Suprapubic skin (tissue), 4 donors: ENCODE measurements around the gene NACC2. TPM values are rescaled to one million over a fixed set of nuclear protein-coding genes. Genes with fewer than 3 reads are reported as not detected.

Source experiments
- DNase-seq, 2 donors: peaks; one replicate each; pipeline ENCODE4 v3.0.0-alpha.2; 2019; ENCODE audit warnings: low spot score in 2 of 2
- H3K27ac ChIP-seq: fragments of 200-600 bp; sonication (generic); one replicate; pipeline ENCODE4 v1.5.1; 2019
- H3K27me3 ChIP-seq: fragments of 200-600 bp; sonication (generic); one replicate; pipeline ENCODE4 v1.5.1; 2019
- H3K36me3 ChIP-seq: fragments of 200-600 bp; sonication (generic); one replicate; pipeline ENCODE4 v1.5.1; 2019
- H3K4me1 ChIP-seq: fragments of 200-600 bp; sonication (generic); one replicate; pipeline ENCODE4 v1.5.1; 2019
- H3K4me3 ChIP-seq: fragments of 200-600 bp; sonication (generic); one replicate; pipeline ENCODE4 v1.5.1; 2019; ENCODE audit warnings: mild to moderate bottlenecking
- H3K9me3 ChIP-seq: fragments of 200-600 bp; sonication (generic); one replicate; pipeline ENCODE4 v1.5.1; 2019
- CTCF ChIP-seq, 2 donors: fragments of 200-600 bp in 1 of 2; fragments of 450-650 bp in 1 of 2; sonication (generic) in 1 of 2; IDR thresholded peaks; one replicate each; pipeline ENCODE4 v1.5.1; 2016 to 2019; ENCODE audit warnings: antibody characterized with exemption in 2 of 2, mild to moderate bottlenecking in 1 of 2, moderate library complexity in 1 of 2
- EP300 ChIP-seq: sonication (generic); formaldehyde crosslinking; IDR thresholded peaks from one replicate; pipeline ENCODE4 v1.6.1; 2017; ENCODE audit warnings: antibody characterized with exemption
- POLR2A ChIP-seq, 2 donors: fragments of 450-650 bp; IDR thresholded peaks; one replicate each; pipeline ENCODE4 v1.6.1; 2017; ENCODE audit warnings: antibody characterized with exemption in 2 of 2, mild to moderate bottlenecking in 2 of 2, moderate library complexity in 2 of 2
- POLR2AphosphoS5 ChIP-seq, 3 donors: sonication (generic); formaldehyde crosslinking; IDR thresholded peaks; one replicate each; pipeline ENCODE4 v1.6.1; 2017; ENCODE audit warnings: antibody characterized with exemption in 3 of 3
- WGBS: methylation state at CpG from one replicate; pipeline ENCODE4 v1.1.5; 2018; 5-methylcytosine and 5-hydroxymethylcytosine counted together
- total RNA-seq, 4 donors: library from RNA; depleted of rRNA; stranded (reverse); fragments of >200 nt; gene quantifications; one replicate each; pipeline ENCODE4 v1.1.0, GENCODE V29; 2016

The NACC2 gene
- total RNA-seq, 4 donors from 2014 or later = 12.1 to 14.9 (median 13.7) TPM

- 80% methylated on average over 1 of the region's 44 CpGs for WGBS
- H3K4me3 ChIP-seq = peak overlapping the region; percentile 24
- H3K36me3 ChIP-seq = peaks cover 42% of the 10 kb centered on the region
- H3K4me1 ChIP-seq = peaks cover 15% of the 10 kb centered on the region
- TF ChIP-seq EP300 (no peak), POLR2AphosphoS5 (IDR thresholded peaks at IDR 0.05) (no peak), CTCF (IDR thresholded peaks at IDR 0.05) (no peak), POLR2A (IDR thresholded peaks at IDR 0.05) (no peak)
- H3K27me3 ChIP-seq = no peaks in the 10 kb centered on the region
- no peaks in the 10 kb centered on the region for H3K9me3 ChIP-seq
- H3K27ac ChIP-seq = no peak overlapping the region
- no peak for DNase-seq
Observed at GRCh38 chr9:136045595-136046553, 49.2 kb downstream of the NACC2 start.

- peaks cover 10% of the 10 kb centered on the region for H3K4me1 ChIP-seq
- 60% methylated on average over 2 of the region's 16 CpGs for WGBS
- no peak for DNase-seq
Observed at GRCh38 chr9:136044971-136045594, 50.0 kb downstream of the NACC2 start.

DNA sequence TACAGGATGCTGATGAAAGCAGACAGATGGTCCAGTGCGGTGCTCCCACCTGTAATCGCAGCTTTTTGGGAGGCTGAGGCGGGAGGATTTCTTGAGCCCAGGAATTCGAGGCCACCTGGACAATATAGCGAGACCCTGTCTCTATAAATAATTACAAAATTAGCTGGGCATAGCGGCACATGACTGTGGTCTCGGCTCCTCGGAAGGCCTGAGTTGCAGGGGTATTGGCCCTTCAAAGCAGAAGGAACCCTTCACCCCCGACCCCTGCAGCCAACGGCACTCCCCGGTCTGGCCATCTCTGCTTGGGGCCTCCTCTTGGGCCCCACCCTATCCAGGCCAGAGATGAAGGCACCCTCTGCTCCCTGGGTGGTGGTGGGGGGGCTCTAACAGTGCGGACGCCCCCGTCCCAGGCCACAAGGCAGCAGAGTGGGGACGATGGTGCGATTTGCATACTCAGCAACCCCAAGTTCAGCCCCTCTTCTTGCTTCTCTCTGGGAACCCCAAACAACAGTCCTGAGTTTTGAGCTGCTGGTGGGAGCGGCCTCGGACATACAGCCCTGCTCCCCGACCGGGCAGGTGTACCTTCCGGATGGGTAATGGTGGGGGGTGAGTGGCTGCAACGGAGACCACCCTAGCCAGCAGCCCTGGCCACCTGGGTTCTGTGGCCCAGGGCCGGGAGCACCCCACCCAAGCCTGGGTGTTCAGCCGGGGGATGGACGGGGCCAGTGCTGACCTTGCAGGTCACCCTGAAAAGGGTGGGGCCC lies 50.7 kb downstream of the NACC2 start:
- H3K27ac ChIP-seq = no peak overlapping the region

More at GRCh38 chr9:136044971-136045594, 50.0 kb downstream of the NACC2 start:
- no peaks in the 10 kb centered on the region for H3K27me3 ChIP-seq
- H3K4me3 ChIP-seq = no peak overlapping the region
- H3K9me3 ChIP-seq = no peaks in the 10 kb centered on the region
- no peak overlapping the region for H3K27ac ChIP-seq
- H3K36me3 ChIP-seq = peaks cover 38% of the 10 kb centered on the region
- no peak for TF ChIP-seq EP300
- no peak for TF ChIP-seq POLR2A (IDR thresholded peaks at IDR 0.05)
- no peak for TF ChIP-seq POLR2AphosphoS5 (IDR thresholded peaks at IDR 0.05)
- TF ChIP-seq CTCF (IDR thresholded peaks at IDR 0.05) = no peak

GRCh38 chr9:136043441-136043991 lies 51.6 kb downstream of the NACC2 start:
- H3K9me3 ChIP-seq = peaks cover 10% of the 10 kb centered on the region
- H3K27me3 ChIP-seq = no peaks in the 10 kb centered on the region
- no peak overlapping the region for H3K27ac ChIP-seq
- H3K4me1 ChIP-seq = peaks cover 10% of the 10 kb centered on the region
- H3K4me3 ChIP-seq = no peak overlapping the region
- DNase-seq = no peak
- TF ChIP-seq POLR2A (IDR thresholded peaks at IDR 0.05) (no peak), CTCF (IDR thresholded peaks at IDR 0.05) (no peak), POLR2AphosphoS5 (IDR thresholded peaks at IDR 0.05) (no peak)
- WGBS = 90% methylated on average over 18 of the region's 18 CpGs
- peaks cover 23% of the 10 kb centered on the region for H3K36me3 ChIP-seq

More for the DNA sequence above, 50.7 kb downstream of the NACC2 start:
- TF ChIP-seq POLR2AphosphoS5 (IDR thresholded peaks at IDR 0.05) = no peak
- no peak for TF ChIP-seq POLR2A (IDR thresholded peaks at IDR 0.05)
- no peak for TF ChIP-seq CTCF (IDR thresholded peaks at IDR 0.05)
- no peak for TF ChIP-seq EP300
- DNase-seq = peak in 1 of 2 donors; percentile 76
- 96% methylated on average over 19 of the region's 25 CpGs for WGBS
- Histone ChIP-seq H3K4me3 (no peak overlapping the region), H3K27me3 (no peaks in the 10 kb centered on the region), H3K9me3 (peaks cover 4% of the 10 kb centered on the region), H3K4me1 (peaks cover 10% of the 10 kb centered on the region), H3K36me3 (peaks cover 31% of the 10 kb centered on the region)
